RKO (cell line): ENCODE results near the gene HIPK2.

ENCODE experiments used
- DNase-seq: peaks from one replicate; pipeline ENCODE4 v3.0.0-alpha.2; 2016; ENCODE audit warnings: low spot score

The HIPK2 gene

GRCh38 chr7:139735466-139735865 lies 42.3 kb downstream of the HIPK2 start:
- no peak for DNase-seq

GRCh38 chr7:139734395-139734794 lies 43.4 kb downstream of the HIPK2 start:
- peak; percentile 44 for DNase-seq

GRCh38 chr7:139733751-139734150 lies 44.0 kb downstream of the HIPK2 start:
- no peak for DNase-seq

GRCh38 chr7:139732471-139733167 lies 45.2 kb downstream of the HIPK2 start:
- DNase-seq = no peak

GRCh38 chr7:139731802-139732470 lies 45.9 kb downstream of the HIPK2 start:
- peak; percentile 63 for DNase-seq

GRCh38 chr7:139730746-139731612 lies 46.8 kb downstream of the HIPK2 start:
- no peak for DNase-seq

GRCh38 chr7:139728203-139728602 lies 49.6 kb downstream of the HIPK2 start:
- DNase-seq = no peak

- DNase-seq = no peak
Observed at GRCh38 chr7:139727151-139727705, 50.6 kb downstream of the HIPK2 start.

GRCh38 chr7:139726485-139726869 lies 51.3 kb downstream of the HIPK2 start:
- DNase-seq = no peak

- DNase-seq = no peak
Observed at GRCh38 chr7:139725858-139726484, 51.8 kb downstream of the HIPK2 start.

- no peak for DNase-seq
Observed at GRCh38 chr7:139725077-139725476, 52.7 kb downstream of the HIPK2 start.

- no peak for DNase-seq
Observed at GRCh38 chr7:139722604-139723003, 55.2 kb downstream of the HIPK2 start.

GRCh38 chr7:139721821-139722220 lies 56.0 kb downstream of the HIPK2 start:
- DNase-seq = no peak

- no peak for DNase-seq
Observed at GRCh38 chr7:139721417-139721816, 56.4 kb downstream of the HIPK2 start.

GRCh38 chr7:139720705-139721231 lies 57.0 kb downstream of the HIPK2 start:
- no peak for DNase-seq

GRCh38 chr7:139720186-139720585 lies 57.6 kb downstream of the HIPK2 start:
- no peak for DNase-seq

- DNase-seq = no peak
Observed at GRCh38 chr7:139718859-139719258, 58.9 kb downstream of the HIPK2 start.

- no peak for DNase-seq
Observed at GRCh38 chr7:139718141-139718540, 59.7 kb downstream of the HIPK2 start.

- DNase-seq = no peak
Observed at GRCh38 chr7:139716156-139716942, 61.4 kb downstream of the HIPK2 start.

- no peak for DNase-seq
Observed at GRCh38 chr7:139715194-139715815, 62.5 kb downstream of the HIPK2 start.
